Tibial nerve (tissue), 4 donors: Measurements from ENCODE around the gene NTM.

Experiments used
- CTCF ChIP-seq, 5 experiments: fragments of 200-600 bp in 3 of 5; fragments of 450-650 bp in 2 of 5; sonication (generic) in 3 of 5; IDR thresholded peaks; one replicate each; pipeline ENCODE4 v1.5.1; 2016 to 2019; ENCODE audit warnings: antibody characterized with exemption in 5 of 5, mild to moderate bottlenecking in 3 of 5, moderate library complexity in 2 of 5
- EP300 ChIP-seq, 2 donors: sonication (generic); formaldehyde crosslinking; IDR thresholded peaks; one replicate each; pipeline ENCODE4 v1.6.1; 2017; ENCODE audit warnings: antibody characterized with exemption in 2 of 2, mild to moderate bottlenecking in 1 of 2
- POLR2A ChIP-seq, 2 donors: fragments of 450-650 bp; IDR thresholded peaks; one replicate each; pipeline ENCODE4 v1.6.1; 2017; ENCODE audit warnings: antibody characterized with exemption in 2 of 2, mild to moderate bottlenecking in 2 of 2, moderate library complexity in 2 of 2

DNA sequence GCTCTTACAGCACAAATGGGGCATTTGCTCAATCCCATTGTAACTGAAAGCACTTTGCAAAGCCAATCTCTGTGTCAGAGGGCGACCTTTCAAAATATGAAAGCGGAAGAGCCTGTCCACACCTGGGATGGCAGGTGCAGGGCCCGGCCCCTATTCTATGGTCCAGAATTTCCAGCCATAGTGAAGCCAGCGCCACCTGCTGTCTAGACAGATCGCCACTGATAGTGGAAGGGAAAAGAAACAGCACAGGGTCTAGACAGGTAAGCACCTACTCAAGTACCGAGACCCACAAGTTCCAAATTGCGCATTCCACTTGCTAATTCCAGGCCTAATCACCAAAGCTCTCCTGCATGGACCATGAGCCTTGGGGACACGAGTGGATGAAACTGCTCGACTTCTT lies 141.4 kb downstream of the NTM start:
- TF ChIP-seq POLR2A (IDR thresholded peaks at IDR 0.05) = no peak
- TF ChIP-seq EP300 (IDR thresholded peaks at IDR 0.05) = no peak
- TF ChIP-seq CTCF (IDR thresholded peaks at IDR 0.05) = peak in 1 of 5 experiments; percentile 15
